Measurements from ENCODE around the gene CLEC18C.
"Not testable (repeated sequence)": the region's sequence is repeated elsewhere in the genome, so short reads cannot be mapped to it uniquely, and the experiment has no call there.

The CLEC18C gene

GRCh38 chr16:70222574-70222973 is 49.0 kb downstream of the CLEC18C start:
- not testable (repeated sequence) for DNase-seq

- not testable (repeated sequence) for DNase-seq
Observed at GRCh38 chr16:70223216-70223615, 49.6 kb downstream of the CLEC18C start.

DNA sequence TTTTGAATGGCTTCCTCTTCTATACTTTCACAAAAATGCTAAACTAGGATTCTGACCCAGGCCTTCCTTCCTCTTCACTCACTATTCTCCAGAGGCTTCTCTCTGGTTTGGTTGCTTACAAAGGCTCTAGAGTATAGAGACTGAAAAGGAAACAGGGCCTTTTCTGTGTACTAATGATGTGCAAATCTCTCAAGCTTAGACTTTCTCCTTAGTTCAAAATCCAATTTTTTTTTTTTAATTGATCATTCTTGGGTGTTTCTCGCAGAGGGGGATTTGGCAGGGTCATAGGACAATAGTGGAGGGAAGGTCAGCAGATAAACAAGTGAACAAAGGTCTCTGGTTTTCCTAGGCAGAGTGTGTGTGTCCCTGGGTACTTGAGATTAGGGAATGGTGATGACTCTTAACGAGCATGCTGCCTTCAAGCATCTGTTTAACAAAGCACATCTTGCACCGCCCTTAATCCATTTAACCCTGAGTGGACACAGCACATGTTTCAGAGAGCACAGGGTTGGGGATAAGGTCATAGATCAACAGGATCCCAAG is 50.5 kb downstream of the CLEC18C start:
- not testable (repeated sequence) for DNase-seq

GRCh38 chr16:70224645-70225044 is 51.1 kb downstream of the CLEC18C start:
- DNase-seq = not testable (repeated sequence)

DNA sequence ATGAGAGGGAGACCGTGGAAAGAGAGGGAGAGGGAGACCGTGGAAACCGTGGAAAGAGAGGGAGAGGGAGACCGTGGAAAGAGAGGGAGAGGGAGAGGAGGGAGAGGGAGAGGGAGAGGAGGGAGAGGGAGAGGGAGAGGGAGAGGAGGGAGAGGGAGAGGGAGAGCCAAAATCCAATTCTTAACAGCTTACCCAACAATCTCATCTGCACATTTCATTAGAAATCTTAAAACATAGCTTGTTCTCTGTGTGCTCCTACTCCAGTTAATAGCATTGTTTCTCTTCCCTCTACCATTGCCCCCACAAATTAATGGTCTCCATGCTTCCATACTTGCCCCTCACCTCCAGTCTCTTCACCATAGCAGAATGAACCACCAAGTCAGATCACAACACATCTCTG is 51.8 kb downstream of the CLEC18C start:
- not testable (repeated sequence) for DNase-seq

DNA sequence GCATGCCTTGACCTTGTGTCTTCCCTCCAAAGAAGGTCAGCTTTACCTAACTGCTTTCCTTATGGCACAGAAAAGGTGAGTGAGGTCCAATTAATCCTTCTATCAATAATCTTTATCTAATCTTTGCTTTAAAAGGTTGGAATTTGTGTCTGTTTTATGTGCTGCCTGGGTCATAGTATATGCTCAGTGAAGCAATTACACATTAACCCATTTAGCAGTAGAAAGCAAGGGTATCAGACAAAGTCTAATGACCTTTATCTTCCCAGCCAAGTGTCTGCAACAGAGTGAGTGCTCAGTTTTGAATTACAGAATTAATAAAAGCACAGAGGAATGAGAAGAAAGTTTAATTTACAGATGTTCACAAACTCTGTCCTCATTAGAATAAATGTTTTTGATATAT is 52.4 kb downstream of the CLEC18C start:
- DNase-seq = not testable (repeated sequence)

DNA sequence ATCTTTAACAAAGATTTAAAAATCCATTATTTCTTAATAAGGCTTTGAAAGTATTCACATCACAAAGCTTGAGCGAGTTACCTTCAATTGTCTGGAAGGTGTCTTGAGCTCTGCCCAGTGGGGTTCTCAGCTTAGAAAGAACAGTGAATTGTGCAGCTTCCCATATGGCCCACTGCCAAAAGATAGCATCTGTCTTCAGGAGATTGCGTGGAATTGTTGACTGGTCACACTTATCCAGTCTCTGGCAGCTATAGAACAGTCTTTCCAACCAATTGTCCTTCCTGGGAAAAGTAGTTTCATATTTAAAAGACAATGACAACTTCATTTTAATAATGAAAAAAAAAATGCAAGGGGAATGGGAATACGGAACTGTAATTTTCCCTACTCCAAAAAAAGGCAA is 58.2 kb downstream of the CLEC18C start:
- not testable (repeated sequence) for DNase-seq

Measured in NCI-H1048 (cell line).